ENCODE data around the gene FHL1.
"Not testable (repeated sequence)": the region's sequence is repeated elsewhere in the genome, so short reads cannot be mapped to it uniquely, and the experiment has no call there.

Gene FHL1

DNA sequence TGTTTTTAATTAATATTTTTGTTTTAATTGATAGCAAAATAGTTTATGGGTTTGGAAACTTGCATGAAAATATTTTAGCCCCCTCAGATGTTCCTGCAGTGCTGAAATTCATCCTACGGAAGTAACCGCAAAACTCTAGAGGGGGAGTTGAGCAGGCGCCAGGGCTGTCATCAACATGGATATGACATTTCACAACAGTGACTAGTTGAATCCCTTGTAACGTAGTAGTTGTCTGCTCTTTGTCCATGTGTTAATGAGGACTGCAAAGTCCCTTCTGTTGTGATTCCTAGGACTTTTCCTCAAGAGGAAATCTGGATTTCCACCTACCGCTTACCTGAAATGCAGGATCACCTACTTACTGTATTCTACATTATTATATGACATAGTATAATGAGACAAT, 63.5 kb downstream of the FHL1 start:
- no peak for DNase-seq

DNA sequence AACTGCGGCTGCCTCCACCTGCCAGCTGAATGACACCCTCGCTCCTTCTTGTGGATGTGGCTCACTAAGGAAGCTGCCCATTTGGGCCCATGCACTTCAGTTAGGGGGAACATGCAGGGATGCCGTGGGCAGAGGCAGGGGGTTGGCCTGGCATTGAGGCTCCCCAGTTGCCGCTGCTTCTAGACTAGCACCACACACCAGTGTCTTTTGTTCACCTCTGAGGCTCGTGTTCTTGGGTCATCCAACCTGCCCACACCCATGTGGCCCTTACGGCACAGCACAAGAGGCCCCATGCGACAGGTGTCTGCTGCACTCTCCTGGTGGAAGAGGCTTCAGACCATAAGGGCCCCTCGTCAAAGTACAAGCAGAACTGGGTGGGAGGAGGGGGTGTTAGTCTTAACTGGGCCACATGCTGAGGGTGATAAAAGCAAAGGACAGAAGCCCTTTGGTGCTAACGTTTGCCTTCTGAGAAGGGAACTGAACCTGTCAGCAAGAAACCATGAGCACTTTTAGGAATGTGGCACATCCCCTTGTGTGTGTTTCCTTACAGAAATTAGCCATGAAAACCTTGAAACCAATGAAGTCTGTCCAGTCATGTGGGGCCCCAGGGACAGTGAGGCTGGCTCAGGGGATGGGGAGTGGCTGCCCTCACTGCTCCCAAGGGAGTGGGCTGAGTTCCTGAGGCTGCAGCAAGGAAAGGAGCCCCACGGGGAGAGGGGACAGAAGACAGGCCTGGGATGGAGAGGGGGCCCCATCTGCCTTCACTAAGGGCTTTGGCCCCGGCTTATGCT, 64.6 kb downstream of the FHL1 start:
- no peak for DNase-seq

DNA sequence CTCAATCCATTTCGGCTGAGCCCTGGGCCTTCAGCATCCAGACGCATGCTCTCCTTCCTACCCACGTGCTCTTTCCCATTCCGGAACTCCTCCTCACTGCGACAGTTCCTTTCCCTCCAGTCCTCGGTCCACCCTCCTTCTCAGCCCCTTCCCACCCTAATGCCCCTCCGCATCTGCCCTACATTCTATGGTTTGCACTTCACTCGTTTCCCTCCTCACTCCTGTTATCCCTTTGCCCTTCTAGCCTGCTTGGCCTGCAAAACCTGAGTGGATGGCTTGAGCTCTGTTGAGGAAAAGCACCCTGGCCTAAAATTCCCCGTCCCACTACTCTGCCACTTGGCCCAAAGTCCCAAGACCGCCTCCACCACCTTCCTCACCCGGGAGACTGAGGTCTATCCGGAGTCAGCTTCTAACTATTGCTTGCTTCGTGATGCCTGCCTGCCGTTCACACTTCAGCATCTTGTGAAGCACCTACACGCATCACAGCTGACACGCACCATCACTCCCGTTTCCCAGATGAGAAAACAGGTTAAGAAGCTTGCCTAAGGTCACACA, 65.3 kb downstream of the FHL1 start:
- DNase-seq, result no peak

DNA sequence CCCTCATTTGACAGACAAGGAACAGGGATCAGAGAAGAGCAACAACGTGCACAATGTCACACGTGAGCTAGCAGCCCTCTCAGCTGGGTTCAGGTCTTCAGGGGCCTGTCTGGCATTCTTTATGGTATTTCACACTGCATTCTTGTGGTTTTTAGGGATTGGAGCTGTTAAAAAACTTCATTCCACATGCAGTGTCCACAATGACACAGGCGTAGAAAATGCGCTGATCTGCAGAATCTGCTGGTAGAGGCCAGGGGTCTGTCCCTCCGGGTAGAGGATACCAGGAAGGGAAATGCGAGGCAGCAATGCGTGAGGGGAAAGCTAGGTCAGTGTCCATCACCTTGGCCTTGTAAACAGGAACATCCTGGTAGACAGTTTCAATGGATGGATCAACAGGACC, 67.2 kb downstream of the FHL1 start:
- peak; percentile 30 for DNase-seq

DNA sequence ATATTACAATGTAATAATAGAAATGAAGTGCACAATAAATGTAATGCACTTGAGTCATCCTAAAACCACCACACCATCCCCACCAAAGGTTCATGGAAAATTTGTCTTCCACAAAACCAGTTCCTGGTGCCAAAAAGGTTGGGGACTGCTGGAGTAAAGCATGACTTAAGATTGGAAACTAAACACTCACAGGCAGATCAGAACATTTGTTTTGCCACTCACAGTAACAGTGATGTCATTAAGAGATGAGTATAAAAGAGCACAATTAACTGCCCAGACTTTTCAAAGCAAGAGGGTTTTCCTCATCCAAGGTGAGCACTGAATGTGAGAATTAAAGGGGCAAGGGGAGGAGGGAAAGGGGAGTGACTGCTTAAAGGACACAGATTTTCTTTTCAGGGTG, 68.2 kb downstream of the FHL1 start:
- DNase-seq, result no peak

DNA sequence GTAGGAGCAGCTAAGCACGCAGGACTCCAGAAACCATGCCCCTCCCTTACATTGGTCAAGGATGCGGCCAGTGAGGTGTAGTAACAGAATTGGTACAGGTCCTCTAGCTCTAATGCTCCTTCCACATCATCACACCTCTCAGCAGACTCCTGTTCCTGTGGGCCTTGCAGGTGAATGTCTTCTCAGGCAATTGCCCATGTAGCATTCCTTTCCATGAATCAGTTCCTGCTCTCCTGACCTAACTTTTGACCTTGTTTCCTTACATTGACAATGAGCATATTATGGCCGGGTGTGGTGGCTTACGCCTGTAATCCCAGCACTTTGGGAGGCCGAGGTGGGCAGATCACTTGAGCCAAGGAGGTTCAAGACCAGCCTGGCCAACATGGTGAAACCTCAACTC, 72.6 kb downstream of the FHL1 start:
- DNase-seq, result no peak

DNA sequence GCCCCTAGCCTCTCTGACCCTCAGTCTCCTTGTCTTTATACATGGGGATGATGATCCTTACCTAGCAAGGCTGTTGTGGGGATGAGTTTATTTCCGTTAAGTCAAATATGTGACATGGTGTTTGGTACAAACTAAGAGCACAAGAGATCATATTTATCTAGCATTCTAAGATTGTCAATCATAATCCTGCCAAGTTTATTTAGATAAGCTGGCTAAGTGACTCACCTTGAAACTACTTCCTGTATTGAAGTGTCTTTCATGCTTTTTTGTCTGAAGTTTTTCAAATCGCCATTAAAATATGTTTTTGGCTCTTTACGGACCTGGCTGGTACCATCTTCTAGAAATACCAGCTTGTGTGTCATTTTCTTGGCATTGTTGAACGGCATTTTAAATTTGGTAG, 73.2 kb downstream of the FHL1 start:
- no peak for DNase-seq

DNA sequence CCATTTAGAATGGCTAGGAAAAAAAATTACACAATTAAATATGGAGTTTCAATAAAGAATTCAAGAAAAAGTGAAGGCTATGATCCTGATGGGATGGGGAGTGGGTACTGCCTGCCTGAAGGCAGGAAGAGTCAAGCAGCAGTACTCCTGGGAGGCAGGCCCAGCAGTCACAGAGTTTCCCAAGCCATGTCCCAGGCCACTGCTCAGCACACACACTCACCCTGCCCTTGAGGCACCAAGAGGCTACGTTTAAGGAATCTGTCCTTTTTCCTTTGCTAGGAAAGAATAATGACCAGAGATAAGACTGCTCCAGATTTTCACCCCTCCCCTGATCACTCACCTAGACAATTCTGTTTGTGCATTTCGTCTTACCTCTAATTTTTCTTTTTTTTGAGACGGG, 73.6 kb downstream of the FHL1 start:
- DNase-seq, result no peak

DNA sequence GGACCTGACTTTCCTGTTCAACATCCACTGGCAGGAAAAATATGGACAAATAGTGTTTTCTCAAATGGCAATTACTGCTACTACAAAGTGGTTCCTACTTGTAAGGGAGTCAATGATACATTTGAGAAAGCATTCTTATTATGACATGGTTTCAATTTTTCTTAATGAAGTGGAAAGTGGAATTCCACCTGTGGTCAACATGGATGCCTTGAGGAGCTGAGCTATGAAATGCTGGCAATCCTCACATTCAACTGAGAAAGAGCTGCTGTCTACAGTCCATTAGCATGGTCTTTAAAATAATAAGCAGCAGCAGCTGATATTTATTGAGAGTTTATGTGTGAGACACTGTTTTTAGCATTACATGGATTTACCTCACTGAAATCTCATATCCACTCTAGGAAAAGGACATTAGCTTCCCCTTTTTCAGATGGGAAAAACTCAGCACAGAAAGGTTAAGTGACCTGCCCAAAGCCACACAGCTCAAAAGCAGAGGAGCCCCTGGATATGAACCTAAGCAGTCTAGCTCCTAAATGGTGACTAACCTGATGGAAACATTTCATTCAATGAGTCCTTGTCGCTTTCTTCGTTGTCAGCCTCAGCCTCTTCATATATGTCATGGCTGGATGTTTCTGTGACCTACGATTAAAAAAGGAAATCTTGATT, 74.6 kb downstream of the FHL1 start:
- no peak for DNase-seq

DNA sequence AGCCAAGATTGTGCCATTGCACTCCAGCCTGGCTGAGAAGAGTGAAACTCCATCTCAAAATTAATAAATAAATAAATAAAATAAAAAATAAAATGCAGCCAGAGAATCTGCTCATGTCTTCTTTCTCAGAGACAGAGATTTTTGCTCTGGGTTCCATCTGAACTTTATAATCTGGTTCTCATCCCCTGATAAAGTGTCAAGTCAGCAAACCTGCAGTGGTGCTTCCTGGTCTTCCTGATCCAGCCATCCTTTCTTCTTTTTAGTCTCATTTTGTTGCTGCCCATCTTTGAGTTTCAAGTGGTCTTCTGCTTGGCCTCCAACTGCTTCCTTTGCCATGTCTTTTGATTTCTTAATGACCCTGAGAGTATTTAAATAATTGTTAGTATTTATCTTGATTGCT, 79.7 kb downstream of the FHL1 start:
- DNase-seq, result no peak

DNA sequence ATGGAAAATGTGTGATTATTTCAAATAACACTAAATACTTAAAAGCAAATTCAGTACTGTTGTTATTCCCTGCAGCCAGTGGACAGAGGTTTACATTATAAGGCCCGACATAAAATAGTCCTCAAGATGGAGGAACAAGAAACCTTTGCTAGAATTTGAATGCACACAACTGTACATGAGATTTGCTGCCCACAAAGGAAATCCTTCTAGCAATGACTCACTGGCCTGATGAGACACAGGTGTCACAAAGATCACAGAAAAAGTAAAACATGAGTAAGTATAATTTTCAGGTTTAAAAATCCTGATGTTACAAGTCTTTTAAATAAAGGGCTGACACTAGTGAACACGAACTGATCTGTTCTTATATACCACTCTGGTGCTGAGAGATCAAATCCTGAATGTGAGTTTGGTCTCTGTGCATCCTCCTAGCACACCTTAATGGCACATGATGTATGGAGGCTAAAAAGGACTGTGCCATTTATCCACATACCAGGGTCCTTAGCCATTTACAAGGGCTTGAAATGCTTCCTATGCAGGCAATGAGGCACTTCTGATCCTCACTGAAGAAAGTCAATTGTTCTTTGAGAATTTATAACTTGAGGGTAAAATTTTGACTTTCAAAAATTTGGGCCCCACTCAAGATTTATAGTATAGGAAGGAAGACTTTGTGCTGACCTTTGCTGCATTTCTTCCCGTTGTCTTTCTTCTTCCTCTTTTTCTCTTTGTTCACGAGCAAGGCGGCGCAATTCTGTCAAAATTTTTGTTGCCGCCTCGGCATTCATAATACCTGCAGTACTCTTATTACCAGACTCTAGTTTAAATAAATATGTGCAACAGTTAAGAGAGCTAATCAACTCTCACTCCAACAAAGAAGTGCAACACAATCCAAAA, 80.9 kb downstream of the FHL1 start:
- DNase-seq, result no peak

DNA sequence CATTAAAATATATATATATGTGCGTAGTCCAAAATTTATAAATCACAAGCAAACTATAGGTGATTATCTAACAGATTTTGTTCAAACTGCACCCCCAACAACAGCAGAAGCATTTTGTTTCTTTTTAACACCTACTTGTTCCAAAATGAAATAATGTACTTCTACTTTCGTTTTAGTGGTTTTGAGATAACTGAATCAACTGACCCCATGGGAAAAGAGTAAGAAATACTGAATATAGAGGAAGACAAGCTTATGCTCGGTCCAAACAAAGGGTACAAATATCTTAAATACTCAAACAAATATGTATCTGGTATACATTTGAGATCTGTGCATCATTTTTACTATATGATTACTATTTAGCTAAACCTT, 81.5 kb downstream of the FHL1 start:
- DNase-seq, result no peak

DNA sequence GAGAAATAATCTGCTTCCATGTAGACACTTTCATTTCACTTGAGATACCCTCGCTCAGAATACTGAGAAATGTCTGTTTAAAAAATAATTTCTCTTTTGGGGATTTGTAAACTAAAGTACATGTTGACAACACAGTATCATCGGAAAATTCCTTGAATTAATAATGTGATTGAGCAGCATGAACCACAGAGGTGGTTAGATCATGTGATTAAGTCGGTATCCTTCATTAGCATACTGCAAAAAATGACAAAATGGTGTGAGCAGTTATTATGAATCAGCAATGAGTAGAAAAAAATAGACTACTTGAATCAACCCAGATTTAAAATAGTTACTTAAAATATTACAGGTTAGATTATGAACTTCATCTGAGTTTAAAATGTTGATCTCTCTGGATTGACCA, 89.7 kb downstream of the FHL1 start:
- no peak for DNase-seq

DNA sequence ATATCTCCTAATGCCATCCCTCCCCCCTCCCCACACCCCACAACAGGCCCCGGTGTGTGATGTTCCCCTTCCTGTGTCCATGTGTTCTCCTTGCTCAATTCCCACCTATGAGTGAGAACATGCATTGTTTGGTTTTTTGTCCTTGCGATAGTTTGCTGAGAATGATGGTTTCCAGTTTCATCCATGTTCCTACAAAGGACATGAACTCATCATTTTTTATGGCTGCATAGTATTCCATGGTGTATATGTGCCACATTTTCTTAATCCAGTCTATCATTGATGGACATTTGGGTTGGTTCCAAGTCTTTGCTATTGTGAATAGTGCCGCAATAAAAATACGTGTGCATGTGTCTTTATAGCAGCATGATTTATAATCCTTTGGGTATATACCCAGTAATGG, 90.5 kb downstream of the FHL1 start:
- DNase-seq, result not testable (repeated sequence)

DNA sequence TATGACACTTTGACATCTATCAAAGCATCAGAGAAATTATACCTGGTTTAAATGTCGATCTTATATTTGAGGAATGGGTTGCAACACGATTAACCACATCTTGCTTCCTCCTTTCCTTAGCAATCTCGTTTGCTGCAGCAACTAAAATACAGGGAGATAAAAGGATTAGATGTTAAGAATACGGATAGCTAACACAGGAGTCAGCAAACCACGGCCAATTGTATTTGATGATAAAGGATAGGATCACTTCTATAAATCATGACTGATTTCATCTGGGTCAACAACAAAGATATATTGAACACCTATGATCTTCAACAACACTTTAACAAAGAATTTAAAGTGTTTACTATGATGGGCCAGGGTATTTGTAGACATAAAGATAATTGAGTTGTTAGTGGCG, 98.9 kb downstream of the FHL1 start:
- DNase-seq, result no peak

DNA sequence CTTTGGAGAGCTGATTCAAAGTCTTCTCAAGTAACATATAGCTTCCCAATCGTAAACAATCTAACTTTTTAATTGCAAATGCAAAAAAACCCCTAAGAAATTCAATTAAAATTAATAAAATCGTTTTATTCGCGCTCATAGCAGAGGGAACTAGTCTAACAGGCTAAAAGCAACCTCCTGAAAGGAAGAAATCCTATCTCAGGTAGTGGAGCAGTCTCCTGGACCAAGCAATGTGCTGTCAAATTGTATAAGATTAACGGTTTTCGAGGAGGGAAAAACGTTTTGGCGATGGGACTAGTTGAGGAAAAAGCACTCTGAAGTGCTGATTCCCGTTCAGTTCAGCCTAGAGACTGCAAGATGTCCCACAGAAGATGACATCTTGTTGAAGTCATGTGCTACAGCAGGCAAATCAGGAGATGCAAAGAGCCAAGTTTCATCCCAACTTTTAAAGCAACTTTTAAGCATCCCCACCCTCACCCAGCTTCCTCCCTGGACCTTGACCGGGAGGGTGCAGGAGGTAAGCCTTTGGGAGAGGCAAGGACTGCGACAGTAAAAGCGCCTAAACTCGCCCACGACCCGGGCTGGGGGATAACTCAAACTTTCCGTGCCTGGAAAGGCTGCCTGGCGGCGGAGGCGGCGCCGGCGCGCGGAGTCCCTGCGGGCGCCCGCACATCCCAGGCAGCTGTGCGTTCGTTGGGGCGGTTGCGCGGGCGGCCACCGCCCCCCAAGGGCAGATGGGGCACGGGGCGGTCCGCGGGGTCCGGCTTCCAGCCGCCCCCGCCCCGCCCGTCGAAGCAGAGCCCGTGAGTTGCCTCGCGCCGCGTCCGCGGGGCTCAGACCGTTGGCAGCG, 103.1 kb downstream of the FHL1 start:
- no peak for DNase-seq

DNA sequence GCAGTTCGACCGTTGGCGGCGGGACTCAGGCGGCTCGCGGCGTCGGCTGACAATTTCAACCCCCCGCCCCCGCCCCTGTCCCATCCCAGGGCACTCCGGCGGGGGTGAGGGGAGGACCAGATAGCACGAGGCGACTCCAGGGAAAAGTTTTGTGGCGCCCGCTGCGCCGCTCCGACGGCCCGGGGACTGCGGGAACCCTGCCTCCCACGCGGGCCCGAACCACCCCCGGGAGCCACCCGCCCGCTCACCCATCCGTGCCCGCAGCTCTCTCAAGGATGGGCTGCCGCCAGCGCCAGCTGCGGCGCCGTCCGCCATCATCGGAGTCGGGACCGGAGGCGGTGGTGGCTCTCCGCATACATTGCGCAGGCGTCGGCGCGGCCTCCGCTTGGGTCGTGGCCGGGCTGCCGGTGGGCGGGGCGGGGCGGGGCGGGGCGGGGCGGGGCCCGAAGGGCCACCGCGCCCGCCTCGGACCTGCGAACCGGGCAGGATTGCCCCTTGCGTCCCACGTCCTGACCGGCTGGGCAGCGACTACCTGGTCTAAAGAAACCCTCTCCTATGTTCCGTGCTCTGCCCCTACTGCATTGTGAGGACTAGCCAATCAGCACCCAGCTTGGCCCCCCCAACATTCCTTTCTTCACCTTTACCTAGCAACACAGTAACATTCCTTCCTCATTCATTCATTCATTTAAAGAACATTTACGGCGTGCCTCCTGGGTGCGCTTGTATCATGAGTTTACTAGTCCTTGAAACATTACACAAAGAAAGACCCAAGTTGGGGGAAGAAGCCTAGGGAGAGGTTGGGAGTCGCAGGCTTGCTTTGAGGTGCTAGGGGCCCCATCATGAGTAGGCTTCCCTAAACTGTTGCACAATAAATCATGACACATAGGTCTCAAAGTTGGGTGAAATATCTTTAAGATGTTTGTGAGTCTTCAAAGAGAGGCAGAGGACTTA, 104.0 kb downstream of the FHL1 start, which contains the start of gene MAP7D3:
Gene MAP7D3, minus strand, starts transcription at position 360 of the 951 bp plus-strand sequence. Its CDS starts 42 bp downstream, at position 318.
- peak; percentile 2 for DNase-seq

DNA sequence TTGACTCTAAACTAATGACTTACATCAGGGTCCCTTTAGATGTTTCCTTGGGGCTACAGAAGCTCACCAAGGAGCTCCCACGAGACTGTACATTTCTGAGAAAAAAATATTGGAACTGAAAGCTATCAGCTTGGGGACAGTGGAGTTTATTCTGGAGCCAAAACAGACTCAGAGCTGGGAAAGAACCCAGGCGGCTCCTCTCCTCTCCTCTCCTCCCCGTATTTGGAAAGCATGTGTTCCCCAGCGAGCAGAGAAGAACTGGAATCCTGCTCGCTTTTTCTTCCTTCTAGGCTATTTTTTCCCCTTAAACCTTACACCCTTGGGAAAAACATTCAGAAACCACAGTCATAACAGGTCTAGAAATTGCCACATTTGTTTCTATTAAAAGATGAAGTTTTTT, 108.2 kb downstream of the FHL1 start:
- DNase-seq, result no peak

DNA sequence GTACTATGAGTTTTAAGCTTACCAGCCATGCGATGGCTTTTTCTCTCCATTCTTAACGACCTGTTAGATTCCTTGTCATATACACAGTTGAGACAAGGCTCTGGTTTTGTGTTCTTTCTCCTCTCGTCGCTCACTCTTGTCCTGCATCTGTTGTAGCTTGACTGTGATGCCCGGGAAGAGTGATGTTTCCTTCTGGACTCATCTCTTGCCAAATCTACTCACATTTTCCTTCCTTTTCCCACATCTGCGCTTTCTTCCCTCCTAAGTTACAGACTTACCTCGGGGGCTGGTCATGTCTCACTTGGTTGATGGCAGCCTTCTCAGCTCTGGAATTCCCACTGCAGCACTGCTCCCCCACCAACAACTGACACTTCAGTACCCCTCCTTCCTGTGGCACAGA, 108.7 kb downstream of the FHL1 start:
- DNase-seq, result no peak

DNA sequence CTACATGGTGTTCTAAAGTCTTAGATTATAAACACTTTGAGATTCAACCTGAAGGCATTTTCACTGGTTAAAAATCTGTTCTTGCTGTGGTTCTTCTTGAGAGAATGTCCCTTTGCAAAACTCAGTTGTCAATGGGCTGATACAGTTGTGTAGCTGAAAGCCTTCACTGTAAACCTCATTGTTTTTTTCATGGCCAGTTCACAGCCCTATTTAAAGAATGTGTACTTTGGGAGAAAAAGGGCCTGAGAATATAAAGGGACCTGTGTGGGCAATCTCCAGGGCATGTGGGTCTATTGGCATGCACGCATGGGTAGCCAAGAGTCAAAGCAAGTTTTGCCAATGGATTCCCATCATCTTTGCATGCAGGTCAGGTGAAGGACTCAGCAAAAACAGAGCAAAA, 111.6 kb downstream of the FHL1 start:
- DNase-seq, result no peak

DNA sequence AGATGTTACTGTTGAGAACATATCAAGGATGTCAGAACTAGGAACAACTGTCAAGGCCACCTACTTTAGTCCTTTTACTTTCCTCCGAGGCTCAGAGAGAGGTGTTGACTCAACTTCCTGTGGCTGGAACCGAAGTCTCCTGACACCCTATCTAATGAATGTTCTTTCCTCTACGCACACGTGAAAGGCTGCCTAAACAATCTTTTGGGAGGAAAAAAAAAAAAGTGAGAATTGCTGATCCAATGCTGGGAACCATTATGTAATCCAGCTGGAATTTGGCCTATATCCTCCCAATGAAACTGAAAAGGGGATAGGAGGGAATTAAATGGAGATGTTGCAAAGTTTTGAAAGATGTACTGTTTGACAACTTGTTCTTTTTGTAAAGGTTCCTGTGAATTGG, 112.2 kb downstream of the FHL1 start:
- no peak for DNase-seq
